GM21423 (cell line): Measurements from ENCODE around the gene MC2R.
"Not testable (repeated sequence)": the region's sequence is repeated elsewhere in the genome, so short reads cannot be mapped to it uniquely, and the experiment has no call there.

Experiments
- ATAC-seq: cut with Tn5 transposase; IDR thresholded peaks from one replicate; pipeline ENCODE4 v1.9.1; 2021; ENCODE audit warnings: mild to moderate bottlenecking, moderate library complexity; ENCODE audit not compliant: unreplicated experiment

Gene MC2R

GRCh38 chr18:13894531-13894930 is 20.8 kb downstream of the MC2R start:
- no peak for ATAC-seq

DNA sequence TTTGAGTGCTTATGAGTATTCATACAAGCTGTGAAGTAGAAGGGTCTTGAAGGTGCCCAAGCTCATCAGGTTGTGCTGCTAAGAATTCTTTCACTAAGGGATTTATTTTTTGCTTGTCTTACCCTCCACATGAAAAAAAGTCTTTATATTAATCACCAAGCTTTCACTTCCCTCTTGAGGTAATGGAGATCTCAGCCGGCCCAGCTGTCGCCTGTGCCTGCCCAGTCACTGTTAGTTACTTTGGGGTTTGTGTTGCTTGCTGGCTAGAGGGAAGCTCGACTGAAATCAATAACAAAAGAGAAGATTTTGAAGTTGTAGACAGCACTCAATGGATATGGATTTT is 21.9 kb downstream of the MC2R start:
- peak; percentile 98 for ATAC-seq

DNA sequence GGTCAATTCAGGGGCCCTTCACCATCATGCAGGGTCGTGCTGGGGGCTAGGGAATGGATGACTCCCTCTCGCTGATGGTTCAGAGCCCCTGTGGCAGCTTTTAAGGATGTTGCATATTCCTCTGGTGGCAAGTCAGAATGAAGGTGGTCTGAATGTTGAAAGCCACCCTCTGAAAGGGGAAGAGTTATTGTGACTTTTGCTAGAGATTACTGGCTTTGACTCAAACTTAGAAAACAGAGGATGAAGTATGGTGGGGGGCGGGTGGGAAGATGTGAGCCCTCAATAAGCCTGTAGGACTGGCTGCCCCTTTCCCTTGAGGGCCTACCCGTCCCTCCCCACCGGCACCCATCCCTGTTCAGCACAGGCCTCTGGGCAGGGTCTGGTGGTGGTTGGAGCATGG is 23.2 kb downstream of the MC2R start:
- ATAC-seq, result no peak

DNA sequence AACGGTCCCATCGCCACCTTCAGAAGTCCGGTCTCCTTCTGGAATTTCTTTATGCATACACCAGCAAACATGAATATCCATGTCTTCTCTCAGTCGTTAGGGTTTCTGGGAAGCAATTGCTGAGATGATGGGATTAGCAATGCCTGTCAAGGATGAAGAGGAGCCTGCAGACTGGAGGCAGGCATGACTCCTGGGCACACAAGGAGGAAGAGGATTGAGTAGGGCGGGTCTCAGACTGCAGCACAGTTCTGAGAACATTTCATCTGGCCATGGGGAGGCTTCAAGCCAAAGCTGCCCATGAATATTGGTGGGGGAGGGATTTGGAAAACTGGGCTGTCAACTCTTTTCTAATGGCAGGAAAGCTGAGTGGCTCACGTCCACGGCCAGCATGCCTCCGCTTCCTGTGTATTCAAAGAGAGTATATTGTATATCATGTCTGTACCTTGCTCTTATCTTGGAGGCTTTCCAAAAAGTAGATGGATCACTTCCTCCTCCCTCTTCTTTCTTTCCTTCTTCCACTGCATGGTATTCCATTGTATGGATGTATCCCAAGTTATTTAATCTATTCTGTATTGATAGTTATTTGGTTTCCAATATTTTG is 24.5 kb downstream of the MC2R start:
- no peak for ATAC-seq

DNA sequence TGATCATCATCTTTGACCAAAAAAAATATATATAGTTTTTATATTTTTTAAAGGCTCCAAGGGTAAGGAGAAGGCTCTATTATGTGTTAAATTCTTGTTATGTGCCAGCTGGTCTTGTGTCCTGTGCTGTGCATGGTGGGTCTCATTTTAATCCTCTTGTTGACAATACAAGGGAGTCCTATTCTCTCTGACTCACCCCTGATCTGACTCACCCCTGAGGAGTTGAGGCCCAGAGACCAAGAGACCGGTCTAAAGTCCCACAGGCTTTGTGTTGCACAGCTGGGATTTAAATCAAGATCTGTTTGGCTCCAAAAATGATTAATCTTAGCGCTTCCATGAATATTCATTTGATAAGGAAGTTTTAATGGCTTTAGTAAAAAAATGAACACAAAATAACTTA is 25.7 kb downstream of the MC2R start:
- ATAC-seq, result no peak

DNA sequence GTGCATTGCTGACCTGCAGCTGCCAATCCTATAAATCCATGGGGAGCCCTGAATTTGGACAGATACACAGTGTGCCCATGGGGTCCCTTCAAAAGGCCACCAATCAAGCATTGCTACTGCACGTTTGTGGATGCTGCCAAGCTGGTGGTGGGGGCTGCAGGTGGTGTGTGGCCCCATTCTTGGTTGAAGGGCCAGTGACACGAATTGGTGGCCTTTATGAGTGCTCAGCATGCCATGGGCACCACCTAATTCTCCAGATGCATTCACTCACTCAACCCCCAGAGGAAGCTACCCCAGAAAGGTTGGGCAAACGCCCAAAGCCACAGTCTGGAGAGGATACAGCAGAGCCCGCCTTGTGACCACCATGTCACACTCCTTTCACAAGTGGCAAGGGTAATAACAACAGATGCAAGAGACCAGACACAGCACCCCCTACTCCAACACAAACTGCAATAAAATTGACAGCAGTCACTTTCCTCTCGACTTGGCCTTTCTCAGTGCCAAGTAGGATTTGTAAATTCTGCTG is 27.1 kb downstream of the MC2R start:
- ATAC-seq, result no peak

GRCh38 chr18:13885009-13885408 is 30.3 kb downstream of the MC2R start:
- no peak for ATAC-seq

DNA sequence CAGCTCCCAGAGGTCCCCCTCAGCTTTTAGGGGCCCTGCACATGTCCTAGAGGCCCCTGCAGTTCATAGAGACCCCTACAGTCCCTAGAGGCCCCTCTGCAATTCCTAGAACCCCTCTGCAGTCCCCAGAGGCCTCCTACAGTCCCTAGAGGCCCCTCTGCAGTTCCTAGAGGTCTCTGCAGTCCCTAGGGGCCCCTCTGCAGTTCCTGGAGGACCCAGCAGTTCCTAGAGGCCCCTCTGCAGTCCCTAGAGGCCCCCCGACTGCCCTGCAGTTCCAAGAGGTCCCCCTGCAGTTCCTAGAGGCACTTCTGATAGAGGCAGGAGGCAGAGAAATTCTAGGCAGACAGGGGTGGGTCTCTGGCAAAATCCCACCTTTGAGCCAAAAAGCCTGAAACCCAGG is 35.4 kb downstream of the MC2R start:
- no peak for ATAC-seq

DNA sequence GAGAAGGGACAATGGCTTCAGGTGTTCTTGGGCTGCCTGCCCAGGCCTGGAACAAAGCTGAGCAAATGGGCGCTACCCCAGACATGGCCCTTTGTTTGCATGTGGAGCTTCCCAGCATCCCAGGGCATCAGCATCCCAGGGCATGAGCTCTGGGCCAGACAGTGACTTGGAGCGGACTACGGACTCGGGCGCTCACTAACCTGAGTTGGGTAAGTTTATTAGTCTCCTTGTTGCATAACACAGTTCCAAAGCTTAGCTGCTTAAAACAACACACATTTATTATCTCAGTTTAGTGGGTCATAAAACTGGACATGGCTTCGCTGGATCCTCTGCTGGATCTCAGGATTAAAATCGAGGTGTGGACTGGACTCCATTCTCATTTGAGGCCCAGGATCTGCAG is 35.8 kb downstream of the MC2R start:
- ATAC-seq, result no peak

DNA sequence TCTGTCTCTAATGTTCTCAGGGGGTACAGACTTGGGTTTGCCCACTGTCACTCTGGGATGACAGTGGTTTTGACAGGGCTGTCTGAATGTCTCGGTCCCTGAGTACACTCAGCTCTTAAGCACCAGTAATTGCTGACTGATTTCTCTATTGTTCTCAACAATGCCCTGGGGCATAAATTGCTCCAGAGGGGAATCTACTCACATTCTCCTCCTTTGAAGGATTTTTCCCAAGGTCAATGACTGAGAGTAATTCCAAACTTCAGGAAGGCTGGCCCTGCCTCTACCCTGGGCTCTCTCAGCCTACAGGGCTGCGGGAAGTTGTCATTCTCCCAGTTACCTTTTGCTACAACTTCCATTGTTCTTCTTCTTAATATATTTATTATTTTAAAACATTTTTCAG is 36.5 kb downstream of the MC2R start:
- no peak for ATAC-seq

DNA sequence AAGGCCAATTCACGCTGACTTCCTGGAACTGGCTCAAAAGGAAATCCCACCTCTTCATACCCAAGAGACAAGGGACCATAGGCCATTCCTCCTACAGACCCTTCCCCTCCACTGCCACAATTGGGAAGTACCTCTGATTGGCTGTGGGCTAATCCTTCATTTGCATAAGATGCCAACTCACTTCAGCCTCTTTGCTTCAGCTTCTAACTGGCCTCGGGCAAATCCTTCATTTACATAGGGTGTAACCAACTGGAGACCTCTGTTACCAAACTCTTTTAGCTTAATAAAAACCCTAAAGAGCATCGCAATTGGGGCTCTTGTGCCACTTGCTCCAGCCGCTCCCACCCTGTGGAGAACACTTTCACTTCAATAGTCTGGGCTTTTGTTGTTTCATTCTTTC is 38.2 kb downstream of the MC2R start:
- ATAC-seq, result no peak

GRCh38 chr18:13874558-13874957 is 40.8 kb downstream of the MC2R start:
- ATAC-seq, result no peak

- no peak for ATAC-seq
Measured at GRCh38 chr18:13872932-13873331, 42.4 kb downstream of the MC2R start.

GRCh38 chr18:13872373-13872772 is 43.0 kb downstream of the MC2R start:
- ATAC-seq, result no peak

GRCh38 chr18:13871701-13872100 is 43.6 kb downstream of the MC2R start:
- ATAC-seq, result no peak

- no peak for ATAC-seq
Measured at GRCh38 chr18:13868501-13869271, 46.6 kb downstream of the MC2R start.

- ATAC-seq, result not testable (repeated sequence)
Measured at GRCh38 chr18:13862898-13863297, 52.4 kb downstream of the MC2R start.

- ATAC-seq, result no peak
Measured at GRCh38 chr18:13849791-13850190, 65.5 kb downstream of the MC2R start.

DNA sequence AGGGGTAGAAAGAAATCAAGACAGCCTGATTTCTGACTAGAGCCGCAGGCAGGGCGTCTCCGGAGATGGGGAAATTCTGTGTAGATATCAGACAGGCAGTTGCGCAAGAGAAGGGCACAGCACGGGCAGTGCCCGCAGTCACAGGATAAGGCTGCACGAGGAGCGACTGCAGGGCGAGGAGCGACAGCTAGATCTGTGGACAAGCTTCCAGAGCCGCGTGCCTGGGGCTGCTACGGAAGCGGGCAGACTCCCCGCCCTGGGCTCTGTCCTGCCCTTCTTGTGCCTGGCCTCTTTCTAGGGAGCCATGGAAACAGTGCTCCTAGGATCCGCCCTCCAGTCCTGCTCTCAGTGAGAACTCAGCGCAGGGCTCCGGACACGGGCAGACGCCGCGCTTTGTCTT is 78.8 kb downstream of the MC2R start:
- ATAC-seq, result no peak

GRCh38 chr18:13835202-13835601 is 80.1 kb downstream of the MC2R start:
- no peak for ATAC-seq

DNA sequence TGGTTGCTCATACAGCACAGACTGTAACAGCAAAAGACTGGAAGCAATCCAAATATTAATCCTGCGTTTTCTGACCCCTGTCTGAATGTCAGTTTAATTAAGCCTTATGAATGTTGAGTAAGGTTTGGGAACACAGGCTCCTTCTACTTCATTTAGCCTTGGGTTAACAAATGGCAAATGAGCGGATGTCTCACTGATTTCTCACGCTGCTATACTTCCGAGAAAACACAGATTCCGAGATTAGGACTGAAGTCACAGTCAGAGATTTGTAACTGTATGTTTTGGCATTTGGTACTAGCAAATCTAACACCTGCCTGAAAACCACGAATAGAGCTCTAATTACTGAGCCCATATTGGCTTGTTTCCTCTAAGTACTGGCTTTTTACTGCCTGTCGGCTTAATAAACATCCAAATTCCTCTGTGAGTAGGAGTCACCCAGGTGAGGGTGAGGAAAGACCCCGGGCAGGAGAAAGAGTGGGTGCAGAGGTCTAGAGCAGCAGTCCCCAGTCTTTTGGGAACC is 80.8 kb downstream of the MC2R start:
- ATAC-seq, result no peak
